ENCODE results near the gene CELSR1.
"Not testable (repeated sequence)": the region's sequence is repeated elsewhere in the genome, so short reads cannot be mapped to it uniquely, and the experiment has no call there.

Gene CELSR1

DNA sequence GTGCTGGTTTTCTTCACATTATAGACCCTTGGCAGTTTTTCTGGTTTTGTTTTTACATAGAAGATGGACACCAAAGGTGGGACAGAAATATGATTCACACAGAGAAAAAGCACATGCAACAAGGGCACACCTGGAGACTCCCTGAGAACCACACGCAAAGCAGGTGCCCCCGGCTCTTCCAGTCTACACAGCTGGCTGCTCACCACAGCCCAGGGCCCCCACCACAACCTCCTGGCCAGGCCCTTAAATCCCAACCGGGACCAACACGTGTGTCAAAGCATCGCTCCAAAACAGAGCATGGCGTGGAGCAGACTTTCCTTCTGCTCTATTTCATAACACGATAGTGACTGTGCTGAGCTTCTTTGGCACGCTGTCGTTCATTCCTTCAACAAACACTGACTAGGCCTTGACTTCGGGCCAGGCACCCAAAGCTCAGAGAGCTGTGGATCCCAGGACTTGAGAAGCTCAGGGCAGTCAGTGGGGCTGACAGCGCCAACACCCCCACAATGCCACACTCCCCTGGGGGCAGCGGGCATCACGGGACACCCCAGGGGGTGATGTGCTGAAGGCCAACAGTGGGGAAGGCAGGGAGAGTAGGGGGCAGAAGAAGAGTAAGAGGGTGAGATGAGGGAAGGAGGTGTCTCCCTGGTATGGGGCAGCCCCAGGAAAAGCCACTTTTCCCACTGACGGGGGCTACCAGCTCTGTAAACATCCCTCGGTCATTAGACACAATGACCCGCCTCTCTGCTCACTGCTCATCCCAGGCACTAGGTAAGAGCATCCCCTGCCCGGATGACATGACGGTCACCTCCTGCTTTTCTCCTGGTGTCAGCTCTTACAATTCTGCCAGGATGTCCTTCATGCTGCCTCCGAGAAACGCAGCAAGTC, 26.0 kb downstream of the CELSR1 start:
- no peak for DNase-seq

DNA sequence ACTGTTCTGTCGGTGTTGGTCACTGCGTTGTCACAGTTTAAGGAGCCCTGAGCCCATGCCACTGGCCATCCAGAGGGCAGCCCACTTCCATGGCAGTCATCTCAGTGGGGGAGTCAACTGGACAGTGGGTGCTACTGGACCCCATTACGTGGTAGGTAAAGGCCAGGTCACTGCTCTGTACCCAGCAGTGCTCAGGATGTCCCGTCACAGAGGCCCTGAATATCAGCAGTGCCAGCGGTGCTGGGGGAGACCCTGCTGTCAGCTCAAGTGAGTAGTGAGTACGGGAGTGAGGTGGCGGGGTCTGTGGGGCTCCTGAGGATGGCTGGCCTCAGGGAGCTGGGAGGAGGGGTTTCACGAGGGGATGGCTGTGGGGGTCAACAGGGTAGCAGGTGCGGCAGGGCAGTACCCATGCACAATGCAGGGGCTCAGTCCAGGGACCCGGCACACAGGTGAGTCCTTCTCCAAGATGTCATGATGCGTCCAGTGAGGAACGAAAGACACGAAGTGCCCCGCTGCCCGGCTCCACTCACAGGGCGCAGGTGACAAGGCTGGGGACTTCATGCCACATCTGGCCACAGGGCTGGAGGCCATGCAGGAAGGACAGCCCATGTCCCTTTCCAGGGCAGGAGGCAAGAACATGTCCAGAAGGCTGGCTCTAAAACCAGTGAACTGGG, 27.9 kb downstream of the CELSR1 start:
- DNase-seq: no peak

DNA sequence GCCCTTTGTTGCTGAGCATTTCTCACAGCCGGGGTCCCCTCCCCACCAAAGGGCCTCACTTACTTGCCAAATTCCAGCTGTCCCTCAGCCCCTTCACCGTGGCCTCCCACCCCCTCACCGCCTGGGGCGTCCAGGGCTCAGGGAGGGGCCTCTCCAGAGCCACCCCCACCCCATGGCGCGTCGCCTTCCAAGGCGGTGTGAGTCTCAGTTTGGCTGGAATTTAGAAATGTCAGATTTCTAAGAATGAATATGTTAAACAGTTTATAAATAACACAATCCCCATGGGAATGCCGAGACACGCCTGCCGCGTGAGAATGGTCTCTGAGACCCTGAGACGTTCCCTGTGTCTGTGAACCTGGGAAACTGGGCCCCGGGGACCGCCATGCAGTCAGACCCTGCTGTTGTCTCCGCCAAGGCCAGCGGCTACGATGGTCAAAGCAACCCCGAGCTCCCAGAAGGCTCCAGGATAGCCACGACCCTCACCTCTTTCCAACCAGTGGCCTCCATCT, 28.9 kb downstream of the CELSR1 start:
- no peak for DNase-seq

DNA sequence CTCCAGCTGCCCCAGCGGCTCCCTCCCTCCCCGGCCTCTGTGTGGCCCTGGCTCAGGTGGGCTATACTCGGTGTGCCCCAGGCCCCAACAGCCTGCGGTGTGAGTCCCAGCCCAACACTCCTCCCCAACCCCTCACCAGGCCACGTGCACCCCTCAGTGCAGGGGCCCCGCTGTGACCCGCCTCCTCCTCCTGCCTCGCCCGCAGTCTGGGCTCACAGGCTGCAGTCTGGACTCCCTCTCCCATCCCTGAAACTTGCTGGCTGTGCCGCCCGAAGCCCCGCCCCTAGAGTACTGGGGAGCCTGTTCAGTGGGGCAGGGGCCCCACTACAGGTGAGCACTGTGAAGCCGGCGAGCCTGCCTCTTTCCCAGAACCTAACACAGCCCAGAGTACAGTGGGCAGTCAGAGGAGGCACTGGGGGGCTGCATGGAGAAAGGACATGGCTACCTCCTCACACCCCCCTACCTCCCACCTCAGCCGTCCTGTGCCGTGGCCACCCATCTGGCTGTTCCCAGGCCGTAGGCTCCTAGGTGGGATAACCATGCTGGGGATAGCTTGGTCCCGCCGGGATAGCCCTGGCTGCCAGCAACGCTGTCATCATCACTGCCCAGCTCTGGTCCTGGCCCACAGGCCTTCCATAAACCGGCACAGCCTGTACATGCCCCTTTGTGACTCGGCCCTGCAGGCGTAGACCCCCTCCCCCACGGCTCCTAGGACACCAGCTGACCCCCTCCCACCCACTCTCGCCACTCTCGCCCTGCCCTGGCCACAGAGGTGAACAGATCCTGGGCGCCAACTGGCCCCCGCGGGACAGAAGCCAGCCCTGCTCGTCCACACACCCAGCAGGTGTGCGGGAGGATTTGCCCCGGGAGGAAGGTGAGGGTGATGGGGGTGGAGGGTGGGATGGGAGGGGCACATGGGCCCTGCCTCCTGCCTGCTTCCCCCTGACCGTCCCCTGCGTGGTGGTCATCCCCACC, 29.7 kb downstream of the CELSR1 start:
- DNase-seq: no peak

DNA sequence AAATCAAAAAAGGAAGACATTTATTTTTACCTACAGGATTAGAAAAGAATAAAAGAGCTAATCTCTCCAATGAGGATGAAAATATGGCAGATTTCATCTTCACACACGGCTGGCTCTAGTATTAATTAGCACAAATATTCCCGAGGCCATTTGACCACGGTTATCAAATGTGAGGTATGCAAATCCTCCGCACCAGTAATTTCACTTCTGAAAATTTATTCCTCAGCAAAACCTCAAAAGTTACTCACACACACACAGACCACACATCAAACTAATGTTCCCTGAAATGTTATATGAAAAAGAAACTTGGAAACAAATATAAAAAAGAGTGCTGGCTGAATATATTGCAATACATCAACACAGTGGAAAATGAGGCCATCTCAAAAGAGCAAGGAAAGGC, 32.8 kb downstream of the CELSR1 start:
- DNase-seq: no peak

DNA sequence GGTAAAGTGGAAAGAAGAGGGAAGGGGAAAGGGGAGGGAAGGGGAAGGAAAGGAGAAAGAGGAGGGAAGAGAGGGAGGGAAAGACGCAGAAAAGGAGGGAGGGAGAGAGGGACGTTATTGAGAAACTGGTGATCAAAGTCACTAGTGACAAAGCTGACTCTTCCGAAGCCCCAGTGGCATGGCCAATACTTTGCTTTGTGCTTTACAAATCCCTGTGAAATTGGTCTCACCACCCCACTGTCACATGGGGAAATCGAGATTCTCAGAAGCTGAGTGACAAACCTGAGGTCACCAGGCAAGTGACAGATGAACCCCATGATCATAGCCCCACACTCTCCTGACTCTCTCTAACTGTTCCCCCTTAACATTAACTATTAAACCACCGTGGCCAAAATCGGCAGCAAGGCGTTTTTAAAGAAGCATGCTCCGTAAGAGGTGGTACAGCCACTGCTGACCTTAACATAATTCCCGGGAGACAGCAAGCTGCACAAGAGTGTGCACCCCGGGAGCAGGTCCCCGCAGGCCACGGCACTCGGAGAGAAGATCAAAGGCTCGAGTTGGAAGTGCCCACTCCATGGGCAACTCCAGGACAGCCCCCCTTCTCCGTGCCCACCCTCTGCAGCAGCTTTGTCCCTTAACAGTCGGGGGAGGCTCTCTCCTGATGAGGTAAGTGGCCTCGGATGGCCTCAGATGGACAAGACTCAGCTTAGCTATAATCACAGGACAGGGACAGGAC, 34.8 kb downstream of the CELSR1 start:
- no peak for DNase-seq

DNA sequence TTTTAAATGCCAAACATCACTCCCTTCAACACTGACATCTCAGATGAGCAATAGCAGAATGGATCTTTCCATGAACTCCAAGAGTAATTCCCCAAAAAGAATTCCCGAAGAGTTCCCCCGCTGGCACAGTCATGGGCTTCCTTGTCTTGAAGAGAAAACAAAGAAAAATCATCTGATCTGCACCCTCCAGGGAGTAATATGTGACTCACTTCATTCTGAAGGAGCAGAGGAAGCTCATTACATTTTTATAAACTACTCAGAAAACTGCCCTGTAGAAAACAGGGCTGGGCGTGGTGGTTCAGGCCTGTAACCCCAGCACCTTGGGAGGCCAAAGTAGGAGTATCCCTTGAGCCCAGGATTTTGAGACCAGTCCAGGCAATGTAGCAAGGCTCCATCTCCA, 35.7 kb downstream of the CELSR1 start:
- DNase-seq: no peak

DNA sequence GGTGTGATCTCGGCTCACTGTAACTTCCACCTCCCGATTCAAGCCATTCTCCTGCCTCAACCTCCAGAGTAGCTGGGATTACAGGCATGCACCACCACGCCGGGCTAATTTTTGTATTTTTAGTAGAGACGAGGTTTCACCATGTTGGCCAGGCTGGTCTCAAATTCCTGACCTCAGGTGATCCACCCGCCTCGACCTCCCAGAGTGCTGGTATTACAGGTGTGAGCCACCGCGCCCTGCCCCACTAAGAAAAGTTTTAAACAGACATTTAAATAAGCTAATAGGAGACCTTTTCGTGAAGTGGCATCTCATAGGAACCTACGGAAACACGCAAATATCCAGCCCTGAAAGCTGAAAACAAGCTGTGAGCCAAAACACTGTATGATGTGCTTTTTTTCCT, 36.2 kb downstream of the CELSR1 start:
- DNase-seq: not testable (repeated sequence)

DNA sequence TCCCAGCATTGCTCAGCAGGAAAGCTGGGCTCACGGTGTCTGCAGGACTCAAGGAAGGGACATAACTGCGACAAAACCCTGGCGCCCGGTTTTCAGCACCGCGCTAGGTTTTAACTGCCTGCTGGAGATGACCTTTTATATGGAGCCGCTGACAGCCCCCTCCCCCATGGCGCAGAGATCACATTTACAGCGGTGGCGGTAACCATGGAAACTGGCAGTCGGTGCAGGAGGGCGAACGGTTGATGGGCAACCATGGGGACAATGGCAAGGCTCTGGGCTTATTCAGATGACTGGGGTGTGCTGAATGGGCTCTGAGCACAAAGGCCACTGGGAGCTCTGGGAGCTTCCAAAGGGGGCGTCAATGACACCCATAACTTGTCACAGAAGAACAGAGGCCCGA, 37.2 kb downstream of the CELSR1 start:
- no peak for DNase-seq

DNA sequence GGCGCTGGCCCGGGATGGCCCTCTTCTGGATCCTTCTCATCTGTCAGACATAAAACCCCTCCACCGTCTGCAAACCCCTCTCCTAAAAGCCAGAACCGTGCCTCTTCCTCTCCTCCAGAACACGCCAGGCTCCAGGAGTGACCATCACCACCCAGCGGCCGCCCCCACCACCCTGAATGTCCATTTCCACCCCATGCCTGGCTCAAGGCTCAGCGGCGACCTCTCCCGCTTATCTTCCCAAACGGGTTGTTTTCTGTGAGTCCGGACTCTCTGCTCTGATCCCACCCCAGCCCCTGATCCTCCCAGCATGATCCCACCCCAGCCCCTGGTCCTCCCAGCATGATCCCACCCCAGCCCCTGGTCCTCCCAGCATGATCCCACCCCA, 37.6 kb downstream of the CELSR1 start:
- DNase-seq: no peak

DNA sequence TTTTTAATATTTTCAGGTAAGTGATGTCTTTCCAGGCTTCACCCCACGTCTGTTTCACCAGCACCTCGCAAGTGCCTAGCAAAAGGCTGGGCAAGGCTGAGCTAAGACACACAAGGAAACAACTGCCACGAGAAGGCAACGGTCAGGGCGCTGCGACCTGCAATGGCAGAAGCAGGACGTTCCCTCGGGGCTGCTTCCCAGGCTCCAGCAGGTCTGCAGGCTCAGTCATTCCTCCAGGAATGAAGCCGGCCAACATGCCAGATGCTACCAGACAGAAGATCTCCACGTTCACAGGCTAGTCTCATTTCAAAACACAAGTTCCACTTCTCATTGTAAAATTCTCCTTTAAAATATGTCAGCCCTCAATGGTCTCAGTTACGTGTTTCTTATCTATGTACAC, 45.5 kb downstream of the CELSR1 start:
- no peak for DNase-seq

DNA sequence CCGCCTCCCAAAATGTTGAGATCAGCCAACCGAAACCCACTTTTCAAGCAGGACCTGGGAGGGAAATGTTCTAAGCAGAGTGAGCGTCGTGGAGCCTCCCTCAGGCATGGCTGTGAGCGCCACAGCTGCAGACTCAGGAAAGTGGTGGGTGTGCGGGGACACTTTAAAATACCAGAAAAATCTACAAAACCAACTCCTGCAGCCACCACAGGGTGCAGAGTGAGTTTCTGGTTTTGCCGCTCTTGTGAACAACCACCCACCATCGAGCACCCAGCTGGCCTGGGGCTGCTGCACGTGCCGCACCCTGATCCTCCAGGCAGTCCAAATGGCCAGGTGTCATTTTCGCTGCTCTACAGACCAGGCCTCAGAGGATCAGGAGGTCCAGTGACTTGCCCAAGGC, 46.9 kb downstream of the CELSR1 start:
- no peak for DNase-seq

DNA sequence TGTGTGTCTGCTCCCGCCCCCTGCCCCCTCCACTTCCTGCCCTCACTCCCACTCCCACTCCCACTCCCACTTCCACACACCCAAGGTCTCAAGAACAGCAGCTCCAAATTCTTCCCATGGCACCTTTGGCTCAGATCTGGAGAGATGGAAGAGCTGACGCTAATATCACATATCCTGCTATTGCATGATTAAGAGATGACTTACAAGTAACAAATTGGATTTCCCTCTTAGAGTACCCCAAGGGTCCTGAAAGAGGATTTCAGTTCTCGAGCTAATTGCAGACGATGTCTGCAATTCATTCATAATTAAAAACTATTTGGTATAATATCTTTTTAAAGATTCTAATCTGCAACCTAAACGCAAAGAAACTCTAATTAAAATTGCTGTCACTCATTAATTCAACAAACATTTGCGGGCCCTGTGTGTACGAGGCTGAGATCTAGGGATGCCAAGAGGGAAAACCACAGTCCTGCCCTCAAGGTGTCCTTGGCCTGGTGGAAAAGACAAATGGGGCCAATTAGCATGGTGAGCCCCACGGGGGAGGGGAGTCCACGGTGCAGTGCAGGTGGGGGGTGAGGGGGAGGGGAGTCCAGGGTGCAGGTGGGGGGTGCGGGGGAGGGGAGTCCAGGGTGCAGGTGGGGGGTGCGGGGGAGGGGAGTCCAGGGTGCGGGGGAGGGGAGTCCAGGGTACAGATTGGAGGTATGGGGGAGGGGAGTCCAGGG, 50.3 kb downstream of the CELSR1 start:
- no peak for DNase-seq

DNA sequence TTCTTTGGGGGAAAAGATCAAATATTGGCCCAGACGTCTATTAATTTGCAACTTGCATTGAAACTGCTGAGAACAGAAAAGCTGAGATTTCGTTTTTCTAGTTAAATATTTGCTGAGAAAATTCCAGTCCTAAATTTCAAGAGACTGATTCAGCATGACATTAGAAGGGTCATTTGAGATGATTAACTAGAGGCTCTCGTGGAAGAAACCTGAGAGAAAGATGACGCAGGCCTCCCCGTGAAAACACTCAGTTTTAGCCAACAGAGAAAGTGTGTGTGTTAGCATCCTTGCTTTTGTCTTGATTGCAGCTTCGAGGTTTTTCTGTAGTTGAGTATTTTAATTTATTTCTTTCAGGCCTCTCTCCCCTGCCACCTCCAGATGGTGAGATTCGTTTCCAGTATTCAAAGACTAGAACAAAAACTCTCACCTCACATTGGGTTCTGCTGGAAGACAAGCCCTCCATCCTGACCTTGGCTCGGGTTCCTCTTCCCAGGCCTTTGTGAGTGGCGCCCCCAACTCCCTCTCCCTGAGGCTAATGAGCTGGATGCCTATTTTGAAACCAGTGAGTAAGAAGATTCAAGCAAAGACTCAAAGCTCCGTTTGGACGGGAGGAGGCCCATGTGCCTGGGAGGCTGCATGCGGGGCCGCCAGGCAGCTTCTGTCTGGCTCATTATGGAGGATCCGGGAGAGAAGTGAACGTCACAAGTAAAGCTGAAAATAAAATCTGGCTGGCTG, 52.4 kb downstream of the CELSR1 start:
- DNase-seq: no peak

DNA sequence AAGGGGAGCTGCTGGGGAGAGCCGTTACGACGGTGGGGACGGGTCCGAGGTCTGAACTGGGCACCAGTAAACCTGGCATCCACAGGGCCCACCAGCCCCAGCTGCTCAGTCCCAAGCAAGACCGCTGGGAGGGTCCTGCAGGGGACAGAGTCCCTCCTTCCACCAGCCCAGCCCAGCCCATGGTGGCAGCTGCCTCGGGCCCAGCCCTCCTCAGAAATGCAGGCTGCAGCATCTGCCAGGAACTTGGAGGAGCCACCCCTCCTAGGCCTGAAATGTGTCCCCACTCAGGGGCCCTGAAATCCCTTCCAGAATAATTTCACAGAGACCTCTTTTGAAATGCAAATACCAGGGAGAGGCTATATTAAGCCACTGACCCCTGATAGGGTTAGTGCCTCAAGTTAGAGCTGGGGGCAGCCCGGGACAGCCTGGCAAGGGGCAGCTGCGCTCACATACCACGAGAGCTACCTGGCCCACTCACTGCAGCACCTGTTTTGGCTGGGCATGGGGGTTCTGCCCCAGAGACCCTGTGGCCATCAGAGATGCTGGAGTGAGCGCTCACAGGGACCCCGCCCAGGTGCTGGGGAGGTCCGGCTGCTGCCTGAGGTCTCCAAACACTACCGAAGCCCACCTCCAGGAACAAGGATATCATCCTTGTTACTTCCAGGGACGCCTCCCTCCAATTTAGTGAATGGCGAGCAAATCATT, 53.1 kb downstream of the CELSR1 start:
- no peak for DNase-seq

DNA sequence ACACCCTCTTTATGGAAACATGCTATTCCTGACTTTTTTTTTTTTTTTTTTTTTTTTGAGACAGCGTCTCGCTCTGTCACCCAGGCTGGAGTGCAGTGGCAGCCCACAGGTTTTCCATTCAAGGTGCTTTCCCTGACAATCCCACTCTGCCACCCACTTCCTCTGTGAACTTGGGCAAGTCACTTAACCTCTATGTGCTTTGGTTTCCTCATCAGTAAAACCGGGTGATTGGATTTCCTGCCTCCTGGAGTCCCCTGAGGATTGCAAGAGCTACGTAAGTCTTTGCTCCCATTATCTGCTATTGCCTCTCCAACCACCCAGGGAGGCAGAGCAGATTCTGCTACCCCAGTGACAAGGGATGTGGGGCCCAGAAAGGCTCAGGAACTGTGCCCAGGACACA, 54.1 kb downstream of the CELSR1 start:
- no peak for DNase-seq

DNA sequence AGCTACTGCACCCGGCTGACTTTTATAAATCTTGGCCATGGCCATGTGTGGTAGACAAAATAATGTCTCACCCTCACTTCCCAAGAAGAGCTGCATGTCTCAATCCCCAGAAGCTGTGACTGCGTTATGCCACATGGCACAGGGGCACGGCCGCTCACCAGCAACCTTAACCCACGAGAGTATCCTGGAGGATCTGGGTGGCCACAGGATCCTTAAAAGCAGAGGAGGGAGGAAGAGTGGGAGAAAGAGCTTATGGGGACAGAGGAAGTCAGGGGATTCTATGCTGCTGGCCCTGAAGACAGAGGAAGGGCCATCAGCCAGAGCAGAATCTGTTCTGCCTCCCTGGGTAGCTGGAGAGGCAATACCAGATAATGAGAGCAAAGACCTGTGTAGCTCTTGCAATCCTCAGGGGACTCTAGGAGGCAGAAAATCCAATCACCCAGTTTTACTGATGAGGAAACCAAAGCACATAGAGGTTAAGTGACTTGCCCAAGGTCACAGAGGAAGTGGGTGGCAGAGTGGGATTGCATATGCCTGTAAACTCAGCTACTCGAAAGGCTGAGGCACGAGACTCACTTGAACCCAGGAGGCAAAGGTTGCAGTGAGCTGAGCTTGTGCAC, 55.3 kb downstream of the CELSR1 start:
- no peak for DNase-seq

DNA sequence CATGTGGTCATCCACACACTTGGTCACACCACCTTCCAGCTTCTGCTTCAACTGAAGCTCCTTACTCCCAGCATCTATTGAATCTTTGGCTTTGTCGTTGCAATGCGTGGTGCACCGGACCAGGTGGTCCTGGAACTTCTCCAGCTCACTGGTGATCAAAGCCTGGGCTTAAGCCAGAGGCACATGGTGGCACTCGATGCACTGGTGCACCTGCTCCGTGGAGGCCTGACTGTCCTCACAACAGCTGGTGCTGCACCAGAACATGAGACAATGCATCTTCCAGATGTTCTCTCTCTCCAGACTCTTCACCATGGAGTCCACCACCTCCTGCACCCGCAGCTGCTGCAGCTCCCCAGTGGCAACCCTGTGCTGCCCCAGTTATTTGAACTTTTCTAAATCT, 56.0 kb downstream of the CELSR1 start:
- no peak for DNase-seq

DNA sequence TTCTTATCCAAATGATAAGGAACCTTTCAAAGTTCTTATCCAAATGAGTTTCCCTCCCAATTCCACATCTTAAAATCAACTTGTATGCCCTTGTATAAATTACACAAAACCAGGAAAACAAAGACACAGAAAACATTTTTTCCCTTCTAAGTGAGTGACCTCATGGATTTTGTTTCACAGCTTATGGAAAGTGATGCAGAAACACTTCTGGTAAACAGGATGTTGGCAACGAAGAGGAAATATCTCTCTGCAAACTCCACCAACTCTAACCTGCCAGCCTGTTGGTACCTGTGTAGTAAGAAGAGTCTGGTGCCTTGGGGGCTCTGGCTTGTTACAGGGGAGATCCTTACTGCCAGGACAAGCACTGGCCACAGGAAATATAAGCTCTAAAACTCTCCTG, 57.0 kb downstream of the CELSR1 start:
- no peak for DNase-seq

DNA sequence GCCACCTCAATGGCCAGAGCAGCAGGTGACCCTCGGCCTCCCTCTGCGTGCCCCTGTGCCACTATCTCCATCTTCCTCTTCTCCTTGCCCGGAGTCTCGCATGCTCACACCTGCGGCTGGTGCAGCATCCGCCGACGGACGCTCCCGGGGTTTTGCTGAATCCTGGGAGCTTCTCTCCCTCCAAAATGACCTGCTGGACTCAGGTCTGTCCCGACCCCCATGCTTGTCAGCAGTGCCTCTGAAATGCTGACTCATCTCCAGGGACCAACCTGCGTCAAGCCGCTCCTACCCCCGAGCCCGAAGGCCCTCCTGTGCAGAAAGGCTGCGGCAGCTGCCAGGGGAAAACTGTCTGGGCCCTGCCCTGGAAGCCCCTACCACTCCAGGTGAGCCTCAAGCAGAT, 58.4 kb downstream of the CELSR1 start:
- DNase-seq: no peak

Data from activated CD4-positive, alpha-beta T cell treated with anti-CD3 and anti-CD28 coated beads, Interleukin-2, amount 50 U/mL, for 4 hours (primary cell).